Activated T-helper 1 cell treated with anti-CD3 and anti-CD28 coated beads, Interleukin-2, amount 50 U/mL, for 16 hours (primary cell): Measurements from ENCODE around the gene CALHM2.

Source experiments
- DNase-seq, 2 donors: peaks; one replicate each; pipeline ENCODE4 v3.0.0-alpha.2; 2020; ENCODE audit warnings: low read depth in 1 of 2, low spot score in 1 of 2

Gene CALHM2

GRCh38 chr10:103451091-103451813 lies 918 bp downstream of the CALHM2 start:
- peak; percentile 24 to 30 for DNase-seq

GRCh38 chr10:103450201-103450695 lies 1.9 kb downstream of the CALHM2 start:
- no peak for DNase-seq

GRCh38 chr10:103449208-103450144 lies 2.7 kb downstream of the CALHM2 start:
- no peak for DNase-seq

GRCh38 chr10:103448746-103449145 lies 3.4 kb downstream of the CALHM2 start:
- no peak for DNase-seq

- DNase-seq: no peak
These were observed 5.0 kb downstream of the CALHM2 start for GRCh38 chr10:103447187-103447586.

GRCh38 chr10:103445767-103446567 lies 6.2 kb downstream of the CALHM2 start:
- DNase-seq: no peak

- DNase-seq: no peak
These were observed 6.8 kb downstream of the CALHM2 start for GRCh38 chr10:103445366-103445765.

- DNase-seq: no peak
These were observed 7.7 kb downstream of the CALHM2 start for GRCh38 chr10:103444478-103444877.

- no peak for DNase-seq
These were observed 8.5 kb downstream of the CALHM2 start for GRCh38 chr10:103443475-103444185.

- DNase-seq: no peak
These were observed 10.1 kb downstream of the CALHM2 start for GRCh38 chr10:103442031-103442461.

- no peak for DNase-seq
These were observed 10.6 kb downstream of the CALHM2 start for GRCh38 chr10:103441611-103442010.

GRCh38 chr10:103441206-103441605 lies 11.0 kb downstream of the CALHM2 start:
- no peak for DNase-seq

GRCh38 chr10:103440416-103440815 lies 11.8 kb downstream of the CALHM2 start:
- no peak for DNase-seq

GRCh38 chr10:103439776-103440175 lies 12.4 kb downstream of the CALHM2 start:
- DNase-seq: no peak

GRCh38 chr10:103433858-103434257 lies 18.3 kb downstream of the CALHM2 start:
- no peak for DNase-seq

GRCh38 chr10:103431902-103432301 lies 20.3 kb downstream of the CALHM2 start:
- DNase-seq: no peak

GRCh38 chr10:103429647-103430046 lies 22.5 kb downstream of the CALHM2 start:
- DNase-seq: no peak

- no peak for DNase-seq
These were observed 23.1 kb downstream of the CALHM2 start for GRCh38 chr10:103428989-103429643.

GRCh38 chr10:103427866-103428265 lies 24.3 kb downstream of the CALHM2 start:
- DNase-seq: no peak

- no peak for DNase-seq
These were observed 28.4 kb downstream of the CALHM2 start for GRCh38 chr10:103423748-103424147.
